ENCODE data around the gene RPUSD1.
A peak's percentile ranks its signal among the peaks of the same experiment; 100 is the strongest.
"Not testable (repeated sequence)": the region's sequence is repeated elsewhere in the genome, so short reads cannot be mapped to it uniquely, and the experiment has no call there.

The RPUSD1 gene

GRCh38 chr16:824601-825000 lies 36.4 kb upstream of the RPUSD1 start:
- Mint-ChIP-seq H3K9me3 (no peaks in the 10 kb centered on the region), H3K4me1 (ENCODE audit: low read depth in 2 of 2) (peaks cover 0 to 2% of the 10 kb centered on the region in 2 donors), H3K36me3 (ENCODE audit: insufficient read depth) (no peaks in the 10 kb centered on the region)

GRCh38 chr16:824194-824593 lies 36.0 kb upstream of the RPUSD1 start:
- ATAC-seq (replicated peaks) = no peak
- no peak for DNase-seq
- Mint-ChIP-seq H3K9me3 (no peaks in the 10 kb centered on the region), H3K4me1 (ENCODE audit: low read depth in 2 of 2) (peaks cover 0 to 2% of the 10 kb centered on the region in 2 donors), H3K36me3 (ENCODE audit: insufficient read depth) (no peaks in the 10 kb centered on the region), H3K27me3 (peaks cover 3 to 9% of the 10 kb centered on the region in 2 donors), H3K27ac (no peak overlapping the region), H3K4me3 (no peak overlapping the region)

More at GRCh38 chr16:824601-825000, 36.4 kb upstream of the RPUSD1 start:
- no peak overlapping the region for H3K4me3 Mint-ChIP-seq
- H3K27me3 Mint-ChIP-seq = peaks cover 7 to 12% of the 10 kb centered on the region in 2 donors
- no peak overlapping the region for H3K27ac Mint-ChIP-seq
- DNase-seq (no peak), ATAC-seq (replicated peaks) (no peak)

- Mint-ChIP-seq H3K36me3 (ENCODE audit: insufficient read depth) (no peaks in the 10 kb centered on the region), H3K4me1 (ENCODE audit: low read depth in 2 of 2) (peaks cover 0 to 2% of the 10 kb centered on the region in 2 donors), H3K27ac (no peak overlapping the region), H3K9me3 (no peaks in the 10 kb centered on the region), H3K4me3 (no peak overlapping the region), H3K27me3 (peaks cover 0 to 9% of the 10 kb centered on the region in 2 donors)
- DNase-seq = no peak
- ATAC-seq (replicated peaks) = no peak
Observed at GRCh38 chr16:822909-823297, 34.7 kb upstream of the RPUSD1 start.

GRCh38 chr16:822174-822908 lies 34.2 kb upstream of the RPUSD1 start:
- H3K27ac Mint-ChIP-seq = no peak overlapping the region
- no peaks in the 10 kb centered on the region for H3K9me3 Mint-ChIP-seq
- DNase-seq (no peak), ATAC-seq (replicated peaks) (no peak)
- peaks cover 0 to 2% of the 10 kb centered on the region in 2 donors for H3K4me1 Mint-ChIP-seq (ENCODE audit: low read depth in 2 of 2)
- no peak overlapping the region for H3K4me3 Mint-ChIP-seq
- H3K27me3 Mint-ChIP-seq = peaks cover 0 to 9% of the 10 kb centered on the region in 2 donors
- H3K36me3 Mint-ChIP-seq (ENCODE audit: insufficient read depth) = no peaks in the 10 kb centered on the region

- H3K27ac Mint-ChIP-seq = no peak overlapping the region
- no peak overlapping the region for H3K4me3 Mint-ChIP-seq
- no peaks in the 10 kb centered on the region for H3K9me3 Mint-ChIP-seq
- H3K36me3 Mint-ChIP-seq (ENCODE audit: insufficient read depth) = no peaks in the 10 kb centered on the region
- peaks cover 0 to 2% of the 10 kb centered on the region in 2 donors for H3K4me1 Mint-ChIP-seq (ENCODE audit: low read depth in 2 of 2)
- ATAC-seq (replicated peaks) = no peak
- H3K27me3 Mint-ChIP-seq = peaks cover 0 to 9% of the 10 kb centered on the region in 2 donors
- no peak for DNase-seq
Observed at GRCh38 chr16:821751-822150, 33.6 kb upstream of the RPUSD1 start.

- H3K4me1 Mint-ChIP-seq (ENCODE audit: low read depth in 2 of 2) = peaks cover 0 to 2% of the 10 kb centered on the region in 2 donors
- H3K27ac Mint-ChIP-seq = no peak overlapping the region
- ATAC-seq (replicated peaks) (no peak), DNase-seq (no peak)
- H3K36me3 Mint-ChIP-seq (ENCODE audit: insufficient read depth) = no peaks in the 10 kb centered on the region
- H3K4me3 Mint-ChIP-seq = no peak overlapping the region
- H3K27me3 Mint-ChIP-seq = peaks cover 0 to 5% of the 10 kb centered on the region in 2 donors
- no peaks in the 10 kb centered on the region for H3K9me3 Mint-ChIP-seq
Observed at GRCh38 chr16:820748-821147, 32.6 kb upstream of the RPUSD1 start.

- not testable (repeated sequence) for H3K36me3 Mint-ChIP-seq (ENCODE audit: insufficient read depth); DNase-seq; H3K9me3 Mint-ChIP-seq; H3K27ac Mint-ChIP-seq; ATAC-seq (replicated peaks); H3K27me3 Mint-ChIP-seq; H3K4me1 Mint-ChIP-seq (ENCODE audit: low read depth in 2 of 2); H3K4me3 Mint-ChIP-seq
Observed at GRCh38 chr16:820044-820408, 31.8 kb upstream of the RPUSD1 start.

GRCh38 chr16:819336-820043 lies 31.3 kb upstream of the RPUSD1 start:
- no peaks in the 10 kb centered on the region for H3K36me3 Mint-ChIP-seq (ENCODE audit: insufficient read depth)
- H3K27me3 Mint-ChIP-seq = peaks cover 0 to 5% of the 10 kb centered on the region in 2 donors
- DNase-seq (peak in 2 of 3 experiments; percentile 13 to 18), ATAC-seq (replicated peaks) (peak; percentile 86)
- no peak overlapping the region for H3K4me3 Mint-ChIP-seq
- peaks cover 0 to 2% of the 10 kb centered on the region in 2 donors for H3K4me1 Mint-ChIP-seq (ENCODE audit: low read depth in 2 of 2)
- H3K27ac Mint-ChIP-seq = no peak overlapping the region
- no peaks in the 10 kb centered on the region for H3K9me3 Mint-ChIP-seq

GRCh38 chr16:818592-818991 lies 30.4 kb upstream of the RPUSD1 start:
- no peak for DNase-seq
- ATAC-seq (replicated peaks) = no peak
- no peaks in the 10 kb centered on the region for H3K9me3 Mint-ChIP-seq
- no peak overlapping the region for H3K4me3 Mint-ChIP-seq
- H3K4me1 Mint-ChIP-seq (ENCODE audit: low read depth in 2 of 2) = peaks cover 0 to 2% of the 10 kb centered on the region in 2 donors
- H3K27me3 Mint-ChIP-seq = peaks cover 0 to 5% of the 10 kb centered on the region in 2 donors
- no peaks in the 10 kb centered on the region for H3K36me3 Mint-ChIP-seq (ENCODE audit: insufficient read depth)
- no peak overlapping the region for H3K27ac Mint-ChIP-seq

- Mint-ChIP-seq H3K27me3 (peaks cover 3 to 6% of the 10 kb centered on the region in 2 donors), H3K9me3 (no peaks in the 10 kb centered on the region), H3K4me3 (no peak overlapping the region), H3K4me1 (ENCODE audit: low read depth in 2 of 2) (peaks cover 0 to 2% of the 10 kb centered on the region in 2 donors), H3K36me3 (ENCODE audit: insufficient read depth) (no peaks in the 10 kb centered on the region), H3K27ac (no peak overlapping the region)
- ATAC-seq (replicated peaks) = no peak
- DNase-seq = no peak
Observed at GRCh38 chr16:818132-818531, 30.0 kb upstream of the RPUSD1 start.

GRCh38 chr16:817001-817906 lies 29.1 kb upstream of the RPUSD1 start:
- H3K27me3 Mint-ChIP-seq = peaks cover 12 to 15% of the 10 kb centered on the region in 2 donors
- H3K4me3 Mint-ChIP-seq = no peak overlapping the region
- DNase-seq (no peak), ATAC-seq (replicated peaks) (no peak)
- H3K9me3 Mint-ChIP-seq = no peaks in the 10 kb centered on the region
- peaks cover 0 to 2% of the 10 kb centered on the region in 2 donors for H3K4me1 Mint-ChIP-seq (ENCODE audit: low read depth in 2 of 2)
- no peak overlapping the region for H3K27ac Mint-ChIP-seq
- H3K36me3 Mint-ChIP-seq (ENCODE audit: insufficient read depth) = no peaks in the 10 kb centered on the region

GRCh38 chr16:815861-816260 lies 27.7 kb upstream of the RPUSD1 start:
- H3K4me3 Mint-ChIP-seq = no peak overlapping the region
- no peaks in the 10 kb centered on the region for H3K9me3 Mint-ChIP-seq
- H3K36me3 Mint-ChIP-seq (ENCODE audit: insufficient read depth) = peaks cover 4% of the 10 kb centered on the region
- no peak overlapping the region for H3K27ac Mint-ChIP-seq
- peaks cover 16 to 22% of the 10 kb centered on the region in 2 donors for H3K27me3 Mint-ChIP-seq
- no peak for DNase-seq
- peaks cover 0 to 2% of the 10 kb centered on the region in 2 donors for H3K4me1 Mint-ChIP-seq (ENCODE audit: low read depth in 2 of 2)
- no peak for ATAC-seq (replicated peaks)

- H3K4me1 Mint-ChIP-seq (ENCODE audit: low read depth in 2 of 2) = peaks cover 0 to 2% of the 10 kb centered on the region in 2 donors
- ATAC-seq (replicated peaks) = no peak
- no peak for DNase-seq
- peaks cover 4% of the 10 kb centered on the region for H3K36me3 Mint-ChIP-seq (ENCODE audit: insufficient read depth)
- H3K4me3 Mint-ChIP-seq = no peak overlapping the region
- no peaks in the 10 kb centered on the region for H3K9me3 Mint-ChIP-seq
- H3K27ac Mint-ChIP-seq = no peak overlapping the region
- peaks cover 16 to 27% of the 10 kb centered on the region in 2 donors for H3K27me3 Mint-ChIP-seq
Observed at GRCh38 chr16:814974-815373, 26.8 kb upstream of the RPUSD1 start.
